ENCODE data around the gene TRIM44. TPM values are rescaled to one million over a fixed set of nuclear protein-coding genes. Genes with fewer than 3 reads are reported as not detected.

The TRIM44 gene
- total RNA-seq, 4 donors from 2014 or later, result 24.6 to 54.2 (median 35.8) TPM

- intact Hi-C loops (cut with DNase I), result no loop called here
- H3K27ac ChIP-seq, result no peak overlapping the region
- no peak for TF ChIP-seq POLR2A (IDR thresholded peaks at IDR 0.05)
- no peak for TF ChIP-seq CTCF (IDR thresholded peaks at IDR 0.05)
- no peaks in the 10 kb centered on the region for H3K27me3 ChIP-seq
- H3K9me3 ChIP-seq, result no peaks in the 10 kb centered on the region
- H3K4me1 ChIP-seq, result peaks cover 0 to 3% of the 10 kb centered on the region in 2 donors
- no peak for DNase-seq
- WGBS, 2 donors, result 68 to 71% methylated on average over 6 of the region's 6 CpGs
- H3K36me3 ChIP-seq, result no peaks in the 10 kb centered on the region
- H3K4me3 ChIP-seq (replicated peaks in 1 of 3), result no peak overlapping the region
These were observed 128.7 kb downstream of the TRIM44 start for GRCh38 chr11:35791088-35791958.

- no peak overlapping the region for H3K27ac ChIP-seq
- no peaks in the 10 kb centered on the region for H3K9me3 ChIP-seq
- 85 to 89% methylated on average over 4 of the region's 4 CpGs for WGBS, 2 donors
- no peak for DNase-seq
- TF ChIP-seq CTCF (IDR thresholded peaks at IDR 0.05) (no peak), POLR2A (IDR thresholded peaks at IDR 0.05) (no peak)
- H3K27me3 ChIP-seq, result no peaks in the 10 kb centered on the region
- no peaks in the 10 kb centered on the region for H3K4me1 ChIP-seq
- intact Hi-C loops (cut with DNase I), result no loop called here
- no peak overlapping the region for H3K4me3 ChIP-seq (replicated peaks in 1 of 3)
- H3K36me3 ChIP-seq, result no peaks in the 10 kb centered on the region
These were observed 129.7 kb downstream of the TRIM44 start for GRCh38 chr11:35792148-35792845.

DNA sequence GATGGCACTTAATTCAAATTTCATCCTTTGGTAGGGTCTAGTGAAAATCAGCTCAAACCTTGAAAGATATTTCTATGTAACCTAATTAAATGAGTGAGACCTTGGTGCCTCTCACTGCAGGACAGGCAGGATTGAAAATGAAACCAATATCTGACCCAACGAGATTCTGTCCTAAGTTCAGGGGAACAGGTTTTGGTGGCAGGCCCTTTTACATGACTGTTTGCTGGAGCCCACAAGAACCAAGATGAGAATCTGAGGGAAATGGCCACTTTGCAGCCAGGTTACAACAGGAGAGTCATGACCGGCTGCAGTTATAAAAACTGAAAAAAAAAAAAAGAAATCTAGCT lies 130.2 kb downstream of the TRIM44 start:
- no peak for DNase-seq
- no peak for TF ChIP-seq CTCF (IDR thresholded peaks at IDR 0.05)
- TF ChIP-seq POLR2A (IDR thresholded peaks at IDR 0.05), result no peak
- H3K4me3 ChIP-seq (replicated peaks in 1 of 3), result no peak overlapping the region
- no peaks in the 10 kb centered on the region for H3K9me3 ChIP-seq
- 84 to 94% methylated on average over 2 of the region's 2 CpGs for WGBS, 2 donors
- intact Hi-C loops (cut with DNase I), result no loop called here
- no peaks in the 10 kb centered on the region for H3K36me3 ChIP-seq
- no peaks in the 10 kb centered on the region for H3K27me3 ChIP-seq
- H3K27ac ChIP-seq, result no peak overlapping the region
- H3K4me1 ChIP-seq, result no peaks in the 10 kb centered on the region

GRCh38 chr11:35794333-35794732 lies 131.8 kb downstream of the TRIM44 start:
- DNase-seq, result no peak
- Histone ChIP-seq H3K9me3 (no peaks in the 10 kb centered on the region), H3K36me3 (no peaks in the 10 kb centered on the region), H3K27me3 (no peaks in the 10 kb centered on the region), H3K4me3 (replicated peaks in 1 of 3) (no peak overlapping the region), H3K27ac (no peak overlapping the region), H3K4me1 (no peaks in the 10 kb centered on the region)
- WGBS, 2 donors, result 92 to 100% methylated on average over 2 of the region's 2 CpGs
- TF ChIP-seq POLR2A (IDR thresholded peaks at IDR 0.05) (no peak), CTCF (IDR thresholded peaks at IDR 0.05) (no peak)
- intact Hi-C loops (cut with DNase I), result no loop called here

DNA sequence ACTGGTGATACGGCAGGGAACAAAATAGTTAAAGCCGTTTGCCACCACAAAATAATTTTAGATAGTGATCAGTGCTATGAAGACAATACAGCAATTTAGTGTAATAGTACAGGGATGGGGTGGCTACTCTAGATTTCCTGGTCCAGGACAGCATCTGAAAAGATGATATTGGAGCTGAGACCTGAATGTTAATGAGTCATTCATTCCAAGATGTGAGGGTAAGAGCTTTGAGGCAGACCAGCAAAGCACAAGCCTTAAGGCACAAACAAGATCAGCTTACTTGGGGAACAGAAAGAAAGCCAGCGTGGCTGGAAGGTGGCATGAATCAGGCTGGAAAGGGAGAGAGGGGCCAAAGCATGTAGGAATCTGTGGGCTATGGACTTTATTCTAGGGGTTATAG lies 132.3 kb downstream of the TRIM44 start:
- H3K27me3 ChIP-seq, result no peaks in the 10 kb centered on the region
- DNase-seq, result no peak
- no peaks in the 10 kb centered on the region for H3K4me1 ChIP-seq
- H3K27ac ChIP-seq, result no peak overlapping the region
- TF ChIP-seq POLR2A (IDR thresholded peaks at IDR 0.05) (no peak), CTCF (IDR thresholded peaks at IDR 0.05) (no peak)
- no peaks in the 10 kb centered on the region for H3K9me3 ChIP-seq
- H3K4me3 ChIP-seq (replicated peaks in 1 of 3), result no peak overlapping the region
- no peaks in the 10 kb centered on the region for H3K36me3 ChIP-seq
- WGBS, 2 donors, result 96 to 97% methylated on average over 3 of the region's 3 CpGs
- intact Hi-C loops (cut with DNase I), result no loop called here

Data from thyroid gland (tissue), 4 donors.